GM12878 (cell line): Measurements from ENCODE around the gene CIROP. TPM values are rescaled to one million over a fixed set of nuclear protein-coding genes. Genes with fewer than 3 reads are reported as not detected.

Experiments used
- ATAC-seq: fragments of 200-7000 bp; cut with Tn5 transposase; 3 replicates; pipeline ENCODE4 v1.9.1; 2020; ENCODE audit warnings: mild to moderate bottlenecking, moderate library complexity
- BruUV-seq: library from RNA; stranded (reverse); fragments of 400-500 nt; replicated peaks from 2 replicates; lab custom pipeline; 2021; lab: Mats Ljungman, UMichigan
- CTCF ChIA-PET: fragments of 300-600 bp; sonication (Branson Sonifier 250); formaldehyde crosslinking; extraction: SDS; loops from one replicate; lab custom pipeline; 2021; ENCODE audit warnings: inconsistent platforms; lab: Yijun Ruan, JAX
- POLR2A ChIA-PET: fragments of 350-600 bp; formaldehyde crosslinking; extraction: SDS; loops from one replicate; lab custom pipeline; 2021; ENCODE audit warnings: inconsistent platforms; lab: Charles Lee
- RAD21 ChIA-PET: fragments of 300-600 bp; sonication (Branson Sonifier 250); formaldehyde crosslinking; loops from one replicate; lab custom pipeline; 2023; ENCODE audit warnings: antibody characterized with exemption; ENCODE audit not compliant: unreplicated experiment; lab: Charles Lee
- SMC1A ChIA-PET: fragments of 300-600 bp; sonication (Branson Sonifier 250); formaldehyde crosslinking; loops from one replicate; lab custom pipeline; 2023; ENCODE audit not compliant: unreplicated experiment, uncharacterized antibody; lab: Charles Lee
- DNase-seq: peaks from one replicate; pipeline ENCODE4 v3.0.0-alpha.2; 2011; ENCODE audit warnings: low read depth, low spot score
- FAIRE-seq: peaks from 3 replicates; lab custom pipeline; 2011; peaks lifted over from hg19 to GRCh38; lab: Jason Lieb, UNC
- H2AFZ ChIP-seq: 2 replicates; pipeline ENCODE4 v1.6.0; 2011; ENCODE audit warnings: low read depth, low read length, control low read depth; ENCODE audit not compliant: control insufficient read depth
- H3K27ac ChIP-seq: 2 replicates; pipeline ENCODE4 v1.5.1; 2011; ENCODE audit warnings: control low read depth; ENCODE audit not compliant: control insufficient read depth, insufficient read depth
- H3K27me3 ChIP-seq, 2 experiments: replicated peaks in 1 of 2; 2 replicates each; pipeline versions ENCODE4 v1.6.0 to v1.6.1; 2011; ENCODE audit warnings: low read length in 1 of 2; ENCODE audit not compliant: control insufficient read depth in 2 of 2, insufficient read depth in 2 of 2
- H3K36me3 ChIP-seq, 2 experiments: 2 replicates each; pipeline ENCODE4 v1.5.1; 2011; ENCODE audit warnings: low read length in 1 of 2; ENCODE audit not compliant: control insufficient read depth in 2 of 2, insufficient read depth in 2 of 2
- H3K4me1 ChIP-seq: 2 replicates; pipeline ENCODE4 v1.6.1; 2011; ENCODE audit warnings: mild to moderate bottlenecking, low read length, moderate library complexity, mixed read lengths; ENCODE audit not compliant: control insufficient read depth, insufficient read depth
- H3K4me2 ChIP-seq: 2 replicates; pipeline ENCODE4 v1.6.0; 2011; ENCODE audit warnings: control low read depth; ENCODE audit not compliant: control insufficient read depth, insufficient read depth
- H3K4me3 ChIP-seq: fragments of 200-600 bp; sonication (generic); 2 replicates; pipeline ENCODE4 v1.5.1; 2016
- H3K79me2 ChIP-seq: 2 replicates; pipeline ENCODE4 v1.6.0; 2011; ENCODE audit warnings: low read length; ENCODE audit not compliant: control insufficient read depth, insufficient read depth
- H3K9ac ChIP-seq: 2 replicates; pipeline ENCODE4 v1.8.0; 2011; ENCODE audit warnings: low read length, control low read depth, mixed read lengths; ENCODE audit not compliant: control insufficient read depth, insufficient read depth
- H3K9me3 ChIP-seq: replicated peaks from 3 replicates; pipeline ENCODE4 v1.5.1; 2011; ENCODE audit warnings: mild to moderate bottlenecking, low read length; ENCODE audit not compliant: control insufficient read depth, insufficient read depth
- H4K20me1 ChIP-seq: 2 replicates; pipeline ENCODE4 v1.6.0; 2011; ENCODE audit not compliant: control insufficient read depth, insufficient read depth
- EZH2 ChIP-seq: IDR thresholded peaks from 2 replicates; pipeline ENCODE4 v1.6.1; 2012; ENCODE audit warnings: low read depth, mild to moderate bottlenecking, control low read depth, inconsistent platforms, low read length, borderline replicate concordance; ENCODE audit not compliant: control insufficient read depth
- FOXM1 ChIP-seq: IDR thresholded peaks from 2 replicates; pipeline ENCODE4 v1.6.1; 2012; ENCODE audit warnings: low read depth, mild to moderate bottlenecking, inconsistent platforms, low read length, moderate library complexity
- JUNB ChIP-seq: IDR thresholded peaks from 2 replicates; pipeline ENCODE4 v1.6.1; 2016; ENCODE audit warnings: antibody characterized with exemption, mild to moderate bottlenecking
- JUND ChIP-seq: IDR thresholded peaks from 2 replicates; pipeline ENCODE4 v1.6.1; 2012; ENCODE audit warnings: low read depth, mild to moderate bottlenecking, low read length, improper control_type of control experiment, moderate library complexity
- NR2C1 ChIP-seq: fragments of 450-650 bp; IDR thresholded peaks from 2 replicates; pipeline ENCODE4 v1.6.1; 2017; ENCODE audit warnings: antibody characterized with exemption, mild to moderate bottlenecking, moderate library complexity
- PAX5 ChIP-seq: IDR thresholded peaks from 2 replicates; pipeline ENCODE4 v1.6.1; 2011; ENCODE audit warnings: low read depth, low read length, borderline replicate concordance
- PAX8 ChIP-seq: fragments of 450-650 bp; IDR thresholded peaks from 2 replicates; pipeline ENCODE4 v1.6.1; 2017; ENCODE audit warnings: mild to moderate bottlenecking, moderate library complexity
- TAF1 ChIP-seq: IDR thresholded peaks from 2 replicates; pipeline ENCODE4 v1.6.1; 2011; ENCODE audit warnings: mild to moderate bottlenecking, low read depth, low read length, borderline replicate concordance
- TARDBP ChIP-seq: IDR thresholded peaks from 2 replicates; pipeline ENCODE4 v1.6.1; 2016; ENCODE audit warnings: borderline replicate concordance
- YBX1 ChIP-seq: fragments of 450-650 bp; IDR thresholded peaks from 2 replicates; pipeline ENCODE4 v1.6.1; 2016; ENCODE audit warnings: antibody characterized with exemption
- ZNF687 ChIP-seq: fragments of 450-650 bp; IDR thresholded peaks from 2 replicates; pipeline ENCODE4 v1.6.1; 2017; ENCODE audit warnings: mild to moderate bottlenecking, moderate library complexity
- WGBS: methylation state at CpG from one replicate; pipeline ENCODE4 v1.1.6; 2016; ENCODE audit warnings: low lambda C conversion rate; ENCODE audit not compliant: insufficient replicate concordance, insufficient coverage; ENCODE audit errors: missing lambda C conversion rate; 5-methylcytosine and 5-hydroxymethylcytosine counted together
- in situ Hi-C: fragments of 300-500 bp; cut with MboI; formaldehyde crosslinking; loops from 9 replicates; pipeline ENCODE4 v1.14.3; 2018; ENCODE audit warnings: mixed read lengths
- intact Hi-C: fragments of 100-400 bp; cut with micrococcal nuclease; formaldehyde crosslinking; loops from one replicate; pipeline ENCODE4 v1.14.2; 2022; ENCODE audit not compliant: unreplicated experiment
- polyA plus RNA-seq, 11 experiments: library from polyadenylated mRNA; depleted of rRNA in 4 of 11; unstranded in 6 of 11; stranded (reverse) in 5 of 11; fragments of >200 nt; fragmentation: Nextera tagmentation in 4 of 11; fragmentation: Illumina TruSeq in 1 of 11; extraction: Ambion mirVana in 4 of 11; extraction: Trizol in 1 of 11; gene quantifications; 1 replicate in 1 of 11; 2 replicates in 10 of 11; pipeline versions ENCODE4 v1.2.1 to v1.2.3, GENCODE V29; 2011 to 2016; ENCODE audit warnings: inconsistent platforms in 2 of 11, missing spikeins in 2 of 11, low read depth in 1 of 11
- total RNA-seq, 4 experiments: library from RNA; depleted of rRNA in 3 of 4; stranded (reverse); fragments of >200 nt in 3 of 4; fragmentation: Illumina TruSeq in 1 of 4; extraction: Trizol in 1 of 4; gene quantifications; 2 replicates each; pipeline versions ENCODE4 v1.2.1 to v1.2.3, GENCODE V29; 2013 to 2021
- TF ChIP-seq, protein P1 (sequence below): fragments of 450-650 bp; IDR thresholded peaks from 2 replicates; pipeline ENCODE4 v1.6.1; 2018; ENCODE audit warnings: mild to moderate bottlenecking, low read depth, moderate library complexity; ENCODE audit not compliant: partially characterized antibody
- TF ChIP-seq, protein P2 (sequence below), 3 experiments: IDR thresholded peaks in 2 of 3; conservative IDR thresholded peaks in 1 of 3; 2 replicates each; pipeline ENCODE4 v1.5.1; 2011; ENCODE audit warnings: low read depth in 3 of 3, low read length in 3 of 3, mild to moderate bottlenecking in 3 of 3, control low read depth in 2 of 3, moderate library complexity in 2 of 3, inconsistent platforms in 1 of 3, mixed read lengths in 1 of 3; ENCODE audit not compliant: control insufficient read depth in 2 of 3, insufficient read depth in 1 of 3; ENCODE audit errors: extremely low read depth in 1 of 3
- TF ChIP-seq, protein P3 (sequence below): IDR thresholded peaks from 2 replicates; pipeline ENCODE4 v1.6.1; 2011; ENCODE audit warnings: low read depth, low read length, improper control_type of control experiment, borderline replicate concordance

CIROP gene
- total and polyA plus RNA-seq, 10 of the 15 experiments (the other 5 are each of a cell fraction or from before 2014, with no cell fraction given): not detected

- intact Hi-C loops: loop anchor here (5.0 kb wide), 2 partner anchors 83 to 483 kb away; no protein-coding TSS in a partner anchor
- CTCF ChIA-PET: interaction anchor here (0.6 to 18.3 kb wide), 15 partner anchors 13 to 485 kb away, joined by 3 to 853 read pairs (median 5); partner anchors contain the start of genes AJUBA, HAUS4 and PRMT5
- H3K9me3 ChIP-seq: no peaks in the 10 kb centered on the region
- no TSS peak for BruUV-seq
- in situ Hi-C loops: no loop called here
- 90% methylated on average over 12 of the region's 12 CpGs for WGBS
- ATAC-seq: no peak
- FAIRE-seq: no peak
- peaks cover 5 to 7% of the 10 kb centered on the region in 2 experiments; a peak in 3 of 4 replicates for H3K36me3 ChIP-seq
- no peak overlapping the region for H3K4me3 ChIP-seq
- H3K4me1 ChIP-seq: peaks cover 12% of the 10 kb centered on the region
- no peak overlapping the region for H3K27ac ChIP-seq
- POLR2A ChIA-PET: interaction anchor here (0.8 to 1.4 kb wide), 2 partner anchors 70 to 79 kb away, joined by 3 to 9 read pairs; no protein-coding TSS in a partner anchor
- H2AFZ ChIP-seq: no peak overlapping the region
- H3K9ac ChIP-seq: no peak overlapping the region
- no peak for DNase-seq
- H4K20me1 ChIP-seq: no peaks in the 10 kb centered on the region
- RAD21 ChIA-PET: interaction anchor here (0.9 to 10.8 kb wide), 9 partner anchors 13 to 216 kb away, joined by 3 to 224 read pairs (median 6); partner anchors contain the start of genes AJUBA and PRMT5
- no peaks in the 10 kb centered on the region for H3K27me3 ChIP-seq
- SMC1A ChIA-PET: interaction anchor here (0.6 to 8.7 kb wide), 7 partner anchors 15 to 1611 kb away, joined by 3 to 156 read pairs (median 3); partner anchors contain the start of gene PRMT5
- H3K4me2 ChIP-seq: no peak overlapping the region
- no peaks in the 10 kb centered on the region for H3K79me2 ChIP-seq
- TF ChIP-seq TAF1: no peak
- no peak for TF ChIP-seq FOXM1
- TF ChIP-seq NR2C1: no peak
- TF ChIP-seq JUNB: no peak
- TF ChIP-seq EZH2: no peak
- no peak for TF ChIP-seq JUND
- no peak for TF ChIP-seq ZNF687
- TF ChIP-seq, protein P1, sequence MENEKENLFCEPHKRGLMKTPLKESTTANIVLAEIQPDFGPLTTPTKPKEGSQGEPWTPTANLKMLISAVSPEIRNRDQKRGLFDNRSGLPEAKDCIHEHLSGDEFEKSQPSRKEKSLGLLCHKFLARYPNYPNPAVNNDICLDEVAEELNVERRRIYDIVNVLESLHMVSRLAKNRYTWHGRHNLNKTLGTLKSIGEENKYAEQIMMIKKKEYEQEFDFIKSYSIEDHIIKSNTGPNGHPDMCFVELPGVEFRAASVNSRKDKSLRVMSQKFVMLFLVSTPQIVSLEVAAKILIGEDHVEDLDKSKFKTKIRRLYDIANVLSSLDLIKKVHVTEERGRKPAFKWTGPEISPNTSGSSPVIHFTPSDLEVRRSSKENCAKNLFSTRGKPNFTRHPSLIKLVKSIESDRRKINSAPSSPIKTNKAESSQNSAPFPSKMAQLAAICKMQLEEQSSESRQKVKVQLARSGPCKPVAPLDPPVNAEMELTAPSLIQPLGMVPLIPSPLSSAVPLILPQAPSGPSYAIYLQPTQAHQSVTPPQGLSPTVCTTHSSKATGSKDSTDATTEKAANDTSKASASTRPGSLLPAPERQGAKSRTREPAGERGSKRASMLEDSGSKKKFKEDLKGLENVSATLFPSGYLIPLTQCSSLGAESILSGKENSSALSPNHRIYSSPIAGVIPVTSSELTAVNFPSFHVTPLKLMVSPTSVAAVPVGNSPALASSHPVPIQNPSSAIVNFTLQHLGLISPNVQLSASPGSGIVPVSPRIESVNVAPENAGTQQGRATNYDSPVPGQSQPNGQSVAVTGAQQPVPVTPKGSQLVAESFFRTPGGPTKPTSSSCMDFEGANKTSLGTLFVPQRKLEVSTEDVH: no peak
- TF ChIP-seq, protein P2, sequence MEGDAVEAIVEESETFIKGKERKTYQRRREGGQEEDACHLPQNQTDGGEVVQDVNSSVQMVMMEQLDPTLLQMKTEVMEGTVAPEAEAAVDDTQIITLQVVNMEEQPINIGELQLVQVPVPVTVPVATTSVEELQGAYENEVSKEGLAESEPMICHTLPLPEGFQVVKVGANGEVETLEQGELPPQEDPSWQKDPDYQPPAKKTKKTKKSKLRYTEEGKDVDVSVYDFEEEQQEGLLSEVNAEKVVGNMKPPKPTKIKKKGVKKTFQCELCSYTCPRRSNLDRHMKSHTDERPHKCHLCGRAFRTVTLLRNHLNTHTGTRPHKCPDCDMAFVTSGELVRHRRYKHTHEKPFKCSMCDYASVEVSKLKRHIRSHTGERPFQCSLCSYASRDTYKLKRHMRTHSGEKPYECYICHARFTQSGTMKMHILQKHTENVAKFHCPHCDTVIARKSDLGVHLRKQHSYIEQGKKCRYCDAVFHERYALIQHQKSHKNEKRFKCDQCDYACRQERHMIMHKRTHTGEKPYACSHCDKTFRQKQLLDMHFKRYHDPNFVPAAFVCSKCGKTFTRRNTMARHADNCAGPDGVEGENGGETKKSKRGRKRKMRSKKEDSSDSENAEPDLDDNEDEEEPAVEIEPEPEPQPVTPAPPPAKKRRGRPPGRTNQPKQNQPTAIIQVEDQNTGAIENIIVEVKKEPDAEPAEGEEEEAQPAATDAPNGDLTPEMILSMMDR (IDR thresholded peaks at IDR 0.05 in 2 of 3, conservative IDR thresholded peaks at IDR 0.05 in 1 of 3; ENCODE audit: control insufficient read depth in 2 of 3, extremely low read depth in 1 of 3, insufficient read depth in 1 of 3, low read depth in 3 of 3, low read length in 3 of 3): no peak
- TF ChIP-seq, protein P3, sequence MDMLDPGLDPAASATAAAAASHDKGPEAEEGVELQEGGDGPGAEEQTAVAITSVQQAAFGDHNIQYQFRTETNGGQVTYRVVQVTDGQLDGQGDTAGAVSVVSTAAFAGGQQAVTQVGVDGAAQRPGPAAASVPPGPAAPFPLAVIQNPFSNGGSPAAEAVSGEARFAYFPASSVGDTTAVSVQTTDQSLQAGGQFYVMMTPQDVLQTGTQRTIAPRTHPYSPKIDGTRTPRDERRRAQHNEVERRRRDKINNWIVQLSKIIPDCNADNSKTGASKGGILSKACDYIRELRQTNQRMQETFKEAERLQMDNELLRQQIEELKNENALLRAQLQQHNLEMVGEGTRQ: no peak
- no peak for TF ChIP-seq YBX1
- TF ChIP-seq PAX8: no peak
- TF ChIP-seq TARDBP: no peak
- no peak for TF ChIP-seq PAX5
Observed at GRCh38 chr14:23055147-23055550, 49.6 kb downstream of the CIROP start.
